Measurements from ENCODE around the gene ZNF287. TPM values are rescaled to one million over a fixed set of nuclear protein-coding genes. Genes with fewer than 3 reads are reported as not detected.

ZNF287 gene
- total and polyA plus RNA-seq, 2 of the 8 experiments (the other 6 are each of a cell fraction or from before 2014, with no cell fraction given): 1.7 to 5.6 TPM

DNA sequence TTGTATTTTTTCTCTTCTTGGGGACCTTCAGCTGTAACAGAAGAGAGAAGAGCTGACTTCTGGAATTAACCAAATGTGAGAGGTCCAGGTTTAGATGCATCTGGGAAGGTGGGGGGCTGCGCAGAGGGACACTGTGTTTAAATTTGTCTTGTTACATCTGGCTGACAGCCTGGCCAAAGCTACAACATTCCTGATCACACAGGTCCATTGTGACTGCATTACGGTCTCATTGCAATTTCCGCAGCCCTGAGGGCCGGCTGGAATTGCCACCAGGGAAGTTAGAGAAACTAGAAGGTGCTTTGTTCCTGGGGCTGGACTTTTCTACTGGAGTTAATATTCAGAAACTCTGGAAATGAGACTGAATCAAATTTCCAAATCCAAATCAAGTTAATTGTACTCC, 39.1 kb downstream of the ZNF287 start (continued):
- TF ChIP-seq KDM4A (IDR thresholded peaks at IDR 0.05; ENCODE audit: low read depth, low read length, severe bottlenecking) (no peak), SP4 (IDR thresholded peaks at IDR 0.05; ENCODE audit: low read length) (no peak), ZNF274 (IDR thresholded peaks at IDR 0.05; ENCODE audit: borderline replicate concordance, extremely low read depth, low read length) (no peak)
